HL-60 (cell line): Measurements from ENCODE around the gene MYL12B.

Experiments
- POLR2AphosphoS5 ChIP-seq: IDR thresholded peaks from 2 replicates; pipeline ENCODE4 v1.6.1; 2012; ENCODE audit warnings: low read depth
- TF ChIP-seq, protein P1 (sequence below): IDR thresholded peaks from one replicate; pipeline ENCODE4 v1.5.1; 2011; ENCODE audit warnings: low read length, control low read depth, inconsistent platforms; ENCODE audit not compliant: insufficient read depth

DNA sequence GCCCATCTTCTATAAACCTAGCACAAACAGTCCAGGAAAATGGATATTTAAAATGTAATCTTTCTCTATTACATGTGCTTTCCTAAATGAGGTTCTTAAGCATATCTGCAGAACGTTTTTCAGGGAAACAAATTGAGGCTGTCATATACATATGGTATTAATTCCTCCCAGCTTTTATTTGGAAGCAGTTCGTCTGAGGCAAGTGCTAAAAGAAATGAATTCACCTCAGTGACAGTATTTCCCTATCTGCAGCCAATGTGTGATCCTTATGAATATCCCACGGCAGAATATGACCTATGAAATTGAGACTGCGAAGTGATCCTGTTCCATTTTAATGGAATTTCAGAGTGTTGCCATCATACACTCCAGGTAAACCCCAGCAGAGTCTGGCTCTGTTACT lies 49.3 kb upstream of the MYL12B start:
- TF ChIP-seq, protein P1, sequence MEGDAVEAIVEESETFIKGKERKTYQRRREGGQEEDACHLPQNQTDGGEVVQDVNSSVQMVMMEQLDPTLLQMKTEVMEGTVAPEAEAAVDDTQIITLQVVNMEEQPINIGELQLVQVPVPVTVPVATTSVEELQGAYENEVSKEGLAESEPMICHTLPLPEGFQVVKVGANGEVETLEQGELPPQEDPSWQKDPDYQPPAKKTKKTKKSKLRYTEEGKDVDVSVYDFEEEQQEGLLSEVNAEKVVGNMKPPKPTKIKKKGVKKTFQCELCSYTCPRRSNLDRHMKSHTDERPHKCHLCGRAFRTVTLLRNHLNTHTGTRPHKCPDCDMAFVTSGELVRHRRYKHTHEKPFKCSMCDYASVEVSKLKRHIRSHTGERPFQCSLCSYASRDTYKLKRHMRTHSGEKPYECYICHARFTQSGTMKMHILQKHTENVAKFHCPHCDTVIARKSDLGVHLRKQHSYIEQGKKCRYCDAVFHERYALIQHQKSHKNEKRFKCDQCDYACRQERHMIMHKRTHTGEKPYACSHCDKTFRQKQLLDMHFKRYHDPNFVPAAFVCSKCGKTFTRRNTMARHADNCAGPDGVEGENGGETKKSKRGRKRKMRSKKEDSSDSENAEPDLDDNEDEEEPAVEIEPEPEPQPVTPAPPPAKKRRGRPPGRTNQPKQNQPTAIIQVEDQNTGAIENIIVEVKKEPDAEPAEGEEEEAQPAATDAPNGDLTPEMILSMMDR, result no peak
- no peak for TF ChIP-seq POLR2AphosphoS5
